SK-N-MC (cell line): Measurements from ENCODE around the gene PIK3R2.

Experiments
- EZH2 ChIP-seq: fragments of 200-600 bp; sonication (generic); IDR thresholded peaks from one replicate; pipeline ENCODE4 v1.6.1; 2017; ENCODE audit warnings: antibody characterized with exemption
- POLR2AphosphoS5 ChIP-seq: IDR thresholded peaks from 2 replicates; pipeline ENCODE4 v1.6.1; 2012; ENCODE audit warnings: mild to moderate bottlenecking, low read depth, low read length, borderline replicate concordance

DNA sequence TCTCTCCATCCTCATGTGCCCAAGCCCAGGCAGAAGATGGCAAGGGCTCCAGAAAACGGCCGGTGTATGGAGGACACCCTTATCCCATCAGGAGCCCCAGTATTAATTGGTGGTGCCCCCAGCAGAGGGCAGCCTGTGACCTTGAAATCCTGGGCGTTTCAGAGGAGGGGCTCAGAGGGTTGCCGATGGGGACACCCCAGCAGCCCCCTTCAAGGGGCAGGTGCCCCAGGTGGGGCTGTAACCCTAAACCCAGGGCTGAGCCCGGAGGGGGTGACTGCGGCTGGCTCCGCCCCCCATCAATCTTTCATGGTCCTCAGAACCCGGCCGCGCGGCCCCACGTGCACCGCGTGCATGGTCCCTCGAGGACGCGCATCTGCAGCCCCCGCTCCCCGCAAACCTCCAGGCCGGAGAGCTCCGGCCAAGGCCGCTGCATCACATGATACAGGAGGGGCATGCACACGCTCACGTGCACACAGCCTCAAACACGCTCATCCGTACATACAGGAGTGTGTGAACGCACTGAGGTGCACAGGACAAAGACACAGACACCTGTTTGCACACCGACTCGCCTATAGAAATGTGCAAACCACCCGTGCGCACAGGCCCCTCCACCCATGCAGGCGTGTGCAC lies 49.9 kb downstream of the PIK3R2 start:
- TF ChIP-seq EZH2 (no peak), POLR2AphosphoS5 (no peak)
